Stimulated activated naive CD8-positive, alpha-beta T cell treated with anti-CD3 and anti-CD28 coated beads, Interleukin-15, Interleukin-2, amounts not matched to agents 100 U/mL and 50 U/mL, for 24 hours (primary cell): ENCODE data around the gene CFAP99.

ENCODE experiments used
- ATAC-seq: fragments of 150-1000 bp; cut with Tn5 transposase; one replicate; pipeline ENCODE4 v1.10.0; 2021
- DNase-seq: peaks from one replicate; pipeline ENCODE4 v3.0.0; 2021

CFAP99 gene

GRCh38 chr4:2390784-2391421 lies 27.9 kb upstream of the CFAP99 start:
- DNase-seq = no peak
- ATAC-seq = no peak

DNA sequence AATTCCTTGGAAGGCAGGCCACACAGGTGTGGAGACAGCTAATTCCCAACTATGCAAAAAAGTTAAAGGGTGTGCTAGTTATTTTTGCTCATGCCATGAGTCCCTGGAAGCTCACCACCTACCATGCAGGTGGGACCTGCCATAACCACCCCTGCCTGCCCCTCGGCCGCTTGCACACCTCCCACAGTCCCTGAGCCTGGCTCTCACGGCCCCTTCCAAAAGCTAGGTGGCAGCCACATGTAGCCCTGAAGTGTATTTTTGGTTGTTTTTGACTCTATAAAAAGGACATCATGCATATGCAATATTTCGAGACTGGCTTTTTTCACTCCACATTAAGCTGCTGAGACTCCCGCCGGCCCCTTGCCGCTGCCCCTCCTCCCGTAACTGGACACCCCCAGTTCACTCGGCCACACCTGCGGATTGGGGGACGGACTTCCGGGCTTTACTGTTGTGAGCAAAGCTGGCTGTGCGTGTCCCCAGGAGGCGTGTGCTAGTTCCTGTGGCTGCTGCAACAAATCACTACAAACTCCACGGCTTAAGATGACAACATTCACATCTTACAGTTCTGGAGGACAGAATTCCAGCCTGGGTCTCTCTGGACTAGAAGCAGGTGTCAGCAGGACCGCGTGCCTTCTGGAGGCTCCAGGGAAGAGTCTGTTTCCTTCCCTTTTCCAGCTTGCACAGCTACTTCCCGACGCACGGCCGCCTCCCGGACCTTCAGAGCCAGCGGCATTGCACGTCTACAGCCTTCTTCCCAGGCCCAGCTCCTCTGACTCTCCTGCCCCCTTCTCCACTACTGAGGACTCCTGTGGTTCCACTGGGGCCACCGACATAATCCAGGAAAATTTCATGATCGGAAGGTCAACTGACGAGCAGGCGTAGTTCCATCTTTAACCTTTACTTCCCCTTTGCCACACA lies 25.1 kb upstream of the CFAP99 start:
- no peak for DNase-seq
- peak; percentile 30 for ATAC-seq

DNA sequence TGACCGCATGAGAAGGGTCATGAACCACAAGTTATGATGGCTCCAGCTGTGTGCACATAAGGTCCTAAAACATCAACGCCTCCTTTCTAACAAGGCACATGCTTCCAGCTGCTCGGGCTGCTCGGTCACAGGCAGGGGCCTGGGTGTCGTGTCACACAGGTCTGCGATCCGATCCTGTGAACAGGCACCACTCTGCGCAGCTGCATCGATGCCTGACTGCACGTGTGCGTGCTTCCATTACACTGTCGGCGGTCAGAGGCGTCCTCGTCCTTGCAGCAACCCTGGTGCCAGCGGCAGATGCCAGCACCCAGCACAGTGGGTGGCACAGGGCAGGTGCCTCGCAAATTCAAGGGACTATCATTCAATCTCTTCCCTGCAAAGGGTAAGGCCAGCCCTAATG lies 24.2 kb upstream of the CFAP99 start:
- ATAC-seq (peak; percentile 12), DNase-seq (no peak)

- DNase-seq (no peak), ATAC-seq (no peak)
Observed at GRCh38 chr4:2395038-2395437, 23.7 kb upstream of the CFAP99 start.

GRCh38 chr4:2395584-2395983 lies 23.2 kb upstream of the CFAP99 start:
- DNase-seq (no peak), ATAC-seq (no peak)

- DNase-seq (no peak), ATAC-seq (no peak)
Observed at GRCh38 chr4:2396781-2397368, 21.9 kb upstream of the CFAP99 start.

DNA sequence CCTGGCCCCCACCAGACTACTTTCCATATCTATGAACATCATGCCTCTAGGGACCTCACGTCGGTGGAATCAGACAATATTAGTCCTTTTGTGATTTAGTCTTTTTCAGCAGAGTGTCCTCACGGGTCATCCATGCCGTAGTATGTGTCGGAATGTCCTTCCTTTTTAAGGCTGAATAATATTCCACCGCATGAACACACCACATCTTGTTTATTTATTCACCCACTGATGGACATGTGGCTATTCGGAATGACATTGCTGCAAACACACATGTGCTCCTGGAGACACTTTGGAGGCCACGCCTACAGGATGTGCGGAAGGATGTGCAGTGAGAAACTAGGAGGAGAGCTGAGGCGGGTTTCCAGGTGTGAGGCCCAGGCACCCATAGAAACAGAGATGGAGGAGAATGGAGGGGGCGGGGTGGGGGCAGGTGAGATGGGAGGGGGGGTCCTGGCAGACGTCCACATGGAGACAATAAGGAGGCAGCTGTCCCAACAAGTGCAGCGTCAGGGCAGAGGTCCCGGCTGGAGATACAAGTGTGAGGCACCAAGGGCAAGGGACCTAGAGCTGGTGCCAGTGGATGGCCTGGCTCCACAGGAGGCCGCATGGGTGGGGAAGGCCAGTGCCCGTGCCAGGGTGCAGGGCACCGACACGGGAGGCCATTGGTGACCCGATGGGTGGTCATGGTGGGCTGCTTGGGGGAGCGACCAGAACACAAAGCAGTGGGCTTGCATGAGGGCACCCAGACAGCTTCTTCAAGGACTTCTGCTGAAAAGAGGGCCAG lies 21.0 kb upstream of the CFAP99 start:
- DNase-seq = no peak
- no peak for ATAC-seq

- DNase-seq (no peak), ATAC-seq (no peak)
Observed at GRCh38 chr4:2399216-2399615, 19.5 kb upstream of the CFAP99 start.

GRCh38 chr4:2399631-2400190 lies 19.0 kb upstream of the CFAP99 start:
- ATAC-seq (no peak), DNase-seq (no peak)

DNA sequence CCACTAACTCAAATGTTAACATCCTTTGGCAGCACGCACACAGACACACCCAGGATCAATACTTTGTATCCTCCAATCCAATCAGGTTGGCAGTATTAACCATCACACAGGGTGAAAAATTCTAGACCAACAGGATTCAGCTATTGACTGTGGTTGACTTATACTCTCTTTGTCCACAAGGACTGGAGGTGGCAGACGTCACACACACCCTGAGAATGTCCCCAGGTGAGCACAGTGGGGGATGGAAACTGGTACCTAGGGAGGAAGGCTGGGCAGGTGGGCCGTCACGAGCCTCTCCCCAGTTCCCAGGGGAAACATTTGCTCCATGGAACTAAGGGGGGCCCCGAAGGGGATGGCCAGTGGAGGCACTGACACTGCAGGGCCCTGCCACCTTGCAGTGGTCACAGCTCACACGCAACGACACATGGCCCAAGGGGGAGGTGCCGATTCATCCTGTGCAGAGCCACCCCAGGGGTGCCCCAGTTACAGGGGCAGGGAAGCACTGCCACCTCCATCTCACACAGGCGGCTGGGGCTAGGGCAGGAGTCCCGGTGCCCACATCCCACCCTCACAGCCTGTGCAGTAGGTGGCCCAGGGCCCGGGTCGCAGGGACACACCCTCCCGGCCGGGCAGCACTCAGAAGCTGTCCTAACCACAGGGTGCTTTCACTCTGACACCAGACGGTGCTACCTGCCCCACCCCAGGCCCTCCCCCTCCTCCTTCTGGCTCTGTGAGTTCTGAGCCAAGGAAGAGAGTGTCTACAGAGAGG lies 17.7 kb upstream of the CFAP99 start:
- ATAC-seq (no peak), DNase-seq (no peak)

GRCh38 chr4:2401610-2401983 lies 17.2 kb upstream of the CFAP99 start:
- no peak for DNase-seq
- ATAC-seq = no peak

DNA sequence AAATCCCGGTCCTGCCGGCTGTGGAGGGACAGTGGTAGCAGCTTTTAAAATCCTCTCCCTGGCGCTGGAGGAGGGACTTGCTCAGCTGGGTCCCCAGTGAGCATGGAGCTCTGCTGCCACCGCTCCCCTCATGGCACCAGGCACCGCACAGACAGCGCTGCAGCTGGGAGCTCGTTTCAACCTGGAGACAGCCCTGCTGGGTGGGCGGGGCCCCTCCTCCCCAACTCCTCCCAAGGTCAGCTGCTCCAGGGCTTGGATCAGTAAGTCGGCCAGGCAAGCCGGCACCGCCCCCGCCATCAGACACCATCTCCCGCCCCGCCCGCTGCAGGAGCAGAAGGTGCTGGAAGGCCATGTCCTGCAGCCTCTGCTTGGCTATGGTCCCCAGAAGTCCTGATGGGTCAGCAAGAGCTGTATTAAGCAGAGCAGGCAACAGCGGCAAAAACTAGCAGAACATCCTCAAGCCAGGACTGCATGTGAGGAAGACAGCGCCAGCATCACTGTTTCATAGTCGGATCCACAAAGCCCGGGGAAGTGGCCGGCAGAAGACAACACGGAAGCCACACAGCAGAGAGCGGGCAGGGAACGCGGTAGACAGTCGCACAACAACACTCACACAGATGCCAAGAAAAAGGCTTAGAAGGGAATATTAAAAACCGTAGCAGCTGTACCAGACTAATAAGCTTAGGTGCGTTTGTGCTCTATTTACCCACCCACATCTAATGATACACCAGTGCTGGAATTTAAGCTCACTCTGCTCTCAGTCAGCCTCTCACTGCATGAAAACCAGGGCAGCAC lies 16.5 kb upstream of the CFAP99 start:
- peak; percentile 40 for ATAC-seq
- DNase-seq = no peak

DNA sequence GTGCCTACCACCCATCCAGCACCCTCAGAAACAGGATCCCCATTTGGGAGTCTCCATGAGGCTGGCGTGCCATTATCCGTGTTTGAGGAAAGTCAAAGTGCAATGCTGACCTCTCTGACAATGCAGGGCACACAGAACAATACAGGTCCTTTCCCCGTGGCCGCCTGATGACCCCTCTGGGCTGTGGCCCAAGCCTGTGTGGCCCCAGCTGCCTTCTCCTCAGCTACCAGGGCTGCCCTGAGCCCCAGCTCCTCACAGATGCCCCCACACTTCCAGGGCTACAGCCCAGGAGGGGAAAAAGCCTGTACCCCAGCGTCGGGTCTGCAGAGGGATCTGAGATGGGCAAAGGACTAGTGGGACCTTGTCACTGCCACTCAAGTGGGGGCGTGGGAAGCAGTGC lies 15.8 kb upstream of the CFAP99 start:
- ATAC-seq = no peak
- no peak for DNase-seq

- DNase-seq (no peak), ATAC-seq (no peak)
Observed at GRCh38 chr4:2406406-2406805, 12.3 kb upstream of the CFAP99 start.

GRCh38 chr4:2406920-2407319 lies 11.8 kb upstream of the CFAP99 start:
- DNase-seq (no peak), ATAC-seq (no peak)

DNA sequence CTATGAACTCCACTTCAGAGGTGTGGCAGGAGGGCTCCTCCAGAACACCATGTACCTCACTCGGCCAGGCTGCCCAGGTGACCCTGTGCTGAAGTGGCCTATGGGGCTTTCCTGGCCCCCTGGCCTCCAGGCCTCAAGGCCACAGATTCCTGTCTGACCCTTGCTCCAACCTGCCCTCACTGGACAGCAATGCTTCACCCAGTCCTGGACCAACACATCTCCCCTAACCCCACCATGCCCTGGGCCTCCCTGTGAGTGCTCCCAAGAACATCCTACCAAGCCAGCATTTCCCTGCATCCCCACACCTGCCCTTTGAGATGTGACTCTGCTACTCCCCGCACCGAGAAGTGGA lies 10.8 kb upstream of the CFAP99 start:
- ATAC-seq (no peak), DNase-seq (no peak)

GRCh38 chr4:2408401-2408958 lies 10.3 kb upstream of the CFAP99 start:
- DNase-seq (peak; percentile 30), ATAC-seq (no peak)

- ATAC-seq (no peak), DNase-seq (no peak)
Observed at GRCh38 chr4:2408976-2409375, 9.8 kb upstream of the CFAP99 start.

- DNase-seq (no peak), ATAC-seq (no peak)
Observed at GRCh38 chr4:2409381-2409783, 9.4 kb upstream of the CFAP99 start.

- no peak for ATAC-seq
- DNase-seq = peak; percentile 27
Observed at GRCh38 chr4:2411786-2412510, 6.8 kb upstream of the CFAP99 start.
